ENCODE data around the gene TNFRSF9.
A peak's percentile ranks its signal among the peaks of the same experiment; 100 is the strongest.
"Not testable (repeated sequence)": the region's sequence is repeated elsewhere in the genome, so short reads cannot be mapped to it uniquely, and the experiment has no call there.

The TNFRSF9 gene

DNA sequence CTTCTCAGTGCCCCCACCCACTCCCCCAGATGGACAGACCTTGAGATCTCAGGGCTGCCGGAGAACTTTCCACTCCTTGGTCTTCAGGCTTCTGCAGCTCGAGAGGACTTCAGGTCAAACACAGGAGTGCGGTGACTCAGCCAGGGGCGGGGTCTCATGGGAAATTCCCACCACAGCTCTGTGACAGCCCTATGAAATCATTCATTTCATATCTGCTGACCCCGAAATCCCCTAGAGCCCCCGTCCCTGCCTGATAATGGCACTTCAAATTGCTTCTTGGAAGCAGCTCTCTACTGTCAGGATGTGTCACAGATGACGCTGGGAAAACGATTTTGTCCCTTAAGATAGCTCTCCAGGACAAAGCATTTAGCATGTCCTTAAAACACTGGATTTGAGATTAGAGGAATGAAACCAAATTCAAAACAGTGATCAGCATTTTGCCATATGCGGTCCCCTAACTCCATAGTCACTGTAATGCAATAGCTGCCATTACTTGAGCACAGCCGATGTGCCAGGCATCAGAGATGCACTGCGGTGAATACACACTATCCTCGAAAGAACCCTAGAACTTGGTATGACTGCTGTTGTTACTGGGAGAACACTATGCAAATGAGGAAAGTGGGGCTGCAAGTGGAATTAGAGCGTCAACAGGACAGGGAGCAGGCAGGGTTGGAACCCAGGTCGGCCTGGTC is at the start of gene TNFRSF9:
Gene TNFRSF9, minus strand, starts transcription at position 95 of the 692 bp plus-strand sequence. CDS start 845 bp downstream, outside the sequence.
- DNase-seq: no peak

DNA sequence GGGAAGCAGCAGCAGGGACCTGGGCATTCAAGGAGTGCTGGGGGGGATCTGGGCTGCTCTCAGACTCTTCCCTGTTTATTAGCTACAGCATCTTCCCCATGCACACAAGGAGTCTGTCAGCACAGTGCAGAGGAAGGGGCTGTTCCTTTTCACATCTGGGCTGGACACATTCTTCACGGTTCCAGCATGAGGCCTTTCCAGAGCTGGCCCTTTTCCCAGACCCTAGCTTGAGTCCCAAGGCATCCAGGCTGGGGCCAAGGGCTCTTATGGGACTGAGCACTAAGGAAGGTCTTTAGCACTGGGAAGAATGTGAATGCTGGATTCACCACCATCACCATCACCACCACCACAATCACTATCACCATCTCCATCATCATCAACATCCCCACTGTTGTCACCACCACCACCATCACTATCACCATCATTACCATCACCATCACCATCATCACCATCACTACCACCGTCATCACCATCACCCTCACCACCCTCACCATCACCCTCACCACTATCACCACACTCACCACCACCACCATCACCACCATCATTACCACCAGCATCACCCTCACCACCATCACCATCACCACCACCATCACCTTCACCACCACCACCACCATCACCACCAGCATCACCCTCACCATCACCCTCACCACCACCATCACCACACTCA is 49.3 kb upstream of the TNFRSF9 start:
- no peak for DNase-seq

DNA sequence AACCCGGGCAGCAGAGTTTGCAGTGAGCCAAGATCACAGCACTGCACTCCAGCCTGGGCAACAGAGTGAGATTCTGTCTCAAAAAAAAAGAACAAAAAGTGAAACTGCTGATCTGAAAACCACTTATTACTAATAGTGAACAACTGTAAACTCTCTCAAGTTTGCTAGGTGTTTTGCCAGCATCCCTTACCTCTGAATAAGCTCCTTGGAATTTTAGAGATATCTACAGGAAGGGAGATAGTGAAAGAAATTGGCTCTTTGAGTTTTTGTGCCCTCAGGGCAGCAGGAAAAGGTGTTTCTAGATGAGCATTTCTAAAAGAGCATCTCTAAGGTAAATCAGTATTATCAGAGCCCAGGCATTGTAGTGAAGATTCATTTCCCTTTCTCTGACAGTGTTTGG is 47.9 kb upstream of the TNFRSF9 start:
- no peak for DNase-seq

DNA sequence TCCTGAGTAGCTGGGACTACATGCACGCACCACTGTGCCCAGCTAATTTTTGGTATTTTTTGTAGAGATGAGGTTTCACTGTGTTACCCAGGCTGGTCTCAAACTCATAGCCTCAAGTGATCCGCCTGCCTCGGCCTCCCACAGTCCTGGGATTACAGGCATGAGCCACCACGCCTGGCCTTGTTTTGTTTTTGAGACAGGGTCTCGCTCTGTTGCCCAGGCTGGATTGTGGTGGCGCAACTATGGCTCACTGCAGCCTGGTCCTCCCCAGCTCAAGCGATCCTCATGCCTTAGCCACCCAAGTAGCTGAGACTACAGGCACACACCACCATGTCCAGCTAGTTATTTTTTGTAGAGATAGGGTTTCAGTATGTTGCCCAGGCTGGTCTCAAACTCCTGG is 46.9 kb upstream of the TNFRSF9 start:
- DNase-seq: no peak

DNA sequence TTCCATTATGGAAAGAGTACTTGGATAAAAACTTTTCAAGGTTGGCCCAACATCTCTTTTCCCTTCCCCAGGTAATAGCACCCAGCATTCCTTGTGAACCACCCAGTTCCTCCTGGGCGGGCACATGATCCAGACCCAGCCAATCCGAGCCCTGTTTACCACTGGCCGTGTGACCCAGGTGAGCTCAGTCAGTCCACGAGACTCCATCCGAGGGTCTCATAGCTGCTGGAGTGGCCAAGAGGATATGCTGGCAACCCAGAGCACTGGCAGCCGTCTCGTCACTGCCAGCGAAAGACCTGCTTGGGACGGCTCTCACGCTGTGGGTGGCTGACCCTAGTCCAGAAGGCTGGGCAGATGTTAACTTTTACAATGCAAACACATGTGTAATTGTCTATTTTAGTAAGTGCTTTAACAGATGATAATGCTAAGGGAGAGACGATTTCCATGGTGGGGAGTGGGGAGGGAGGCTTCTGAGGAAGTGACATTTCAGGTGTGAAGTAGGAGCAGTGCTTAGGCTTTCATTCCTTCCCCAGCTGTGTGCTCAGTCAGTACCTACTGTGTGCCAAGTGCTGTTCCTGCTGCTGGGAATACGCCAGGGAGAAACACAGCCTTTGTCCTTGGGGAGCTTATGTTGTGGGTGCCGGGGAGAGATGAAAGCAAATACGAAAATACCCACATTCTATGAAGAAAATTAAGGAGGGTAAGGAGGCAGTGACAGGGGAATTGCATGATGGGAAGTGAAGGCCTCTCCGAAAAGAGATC is 45.4 kb upstream of the TNFRSF9 start:
- DNase-seq: no peak

DNA sequence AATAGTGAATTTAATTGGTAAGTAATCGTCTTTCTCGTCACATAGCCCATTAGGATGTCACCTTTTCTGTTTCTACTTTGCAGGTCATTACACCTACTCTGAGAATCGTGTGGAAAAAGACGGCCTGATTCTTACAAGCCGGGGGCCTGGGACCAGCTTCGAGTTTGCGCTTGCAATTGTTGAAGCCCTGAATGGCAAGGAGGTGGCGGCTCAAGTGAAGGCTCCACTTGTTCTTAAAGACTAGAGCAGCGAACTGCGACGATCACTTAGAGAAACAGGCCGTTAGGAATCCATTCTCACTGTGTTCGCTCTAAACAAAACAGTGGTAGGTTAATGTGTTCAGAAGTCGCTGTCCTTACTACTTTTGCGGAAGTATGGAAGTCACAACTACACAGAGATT is 44.2 kb upstream of the TNFRSF9 start:
- DNase-seq: no peak

DNA sequence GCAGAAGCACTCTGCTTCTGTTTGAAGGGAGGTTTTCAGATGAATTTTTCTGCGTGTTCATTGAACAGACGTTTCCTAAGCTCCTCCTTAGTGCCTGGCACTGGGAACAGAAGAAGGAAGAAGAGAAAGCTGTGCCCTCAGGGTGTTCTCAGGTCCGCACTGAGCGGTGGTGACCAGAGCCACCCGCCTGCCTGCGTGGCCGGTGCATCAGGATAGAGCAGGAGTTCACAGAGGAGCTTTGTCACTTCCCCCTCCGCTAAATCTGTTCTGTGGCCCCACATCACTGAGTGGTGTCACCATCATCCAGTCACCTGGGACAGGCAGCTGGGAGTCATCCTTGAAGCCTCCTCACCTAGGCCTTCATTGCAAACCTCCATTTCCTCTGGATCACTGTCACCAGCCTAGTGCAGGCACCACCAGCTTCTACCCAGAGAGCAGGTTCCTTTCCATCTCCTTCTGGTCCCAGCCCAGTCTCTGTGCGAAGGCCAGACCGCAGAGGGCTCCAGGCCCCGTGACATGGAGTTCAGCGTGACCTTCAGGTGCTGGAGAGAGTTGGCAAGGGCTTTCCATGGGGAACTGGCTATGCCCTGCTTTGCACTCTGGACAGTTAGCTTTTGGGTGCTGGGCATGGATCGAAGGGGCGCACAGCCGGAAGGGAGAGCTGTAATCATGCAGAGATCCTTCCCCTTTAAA is 42.6 kb upstream of the TNFRSF9 start:
- DNase-seq: no peak

DNA sequence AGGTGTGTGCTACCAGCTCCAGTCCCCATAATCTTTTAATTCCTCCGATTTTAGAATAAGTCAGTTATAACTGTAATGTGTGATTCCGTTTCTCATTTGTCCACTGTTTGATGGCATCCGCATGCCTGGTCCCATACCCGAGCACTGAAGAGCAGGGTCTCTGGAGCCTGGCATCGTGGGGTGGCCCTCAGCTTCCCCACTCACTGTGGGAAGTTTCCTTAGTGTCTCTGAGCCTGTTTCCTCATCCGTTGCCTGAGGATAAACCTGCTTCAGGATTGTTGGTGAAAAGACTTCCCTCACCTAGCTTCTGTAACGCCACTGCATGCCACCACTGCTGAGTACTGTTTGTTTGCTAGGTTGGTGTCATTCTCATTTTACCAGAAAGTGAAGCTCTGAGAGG is 40.3 kb upstream of the TNFRSF9 start:
- DNase-seq: no peak

DNA sequence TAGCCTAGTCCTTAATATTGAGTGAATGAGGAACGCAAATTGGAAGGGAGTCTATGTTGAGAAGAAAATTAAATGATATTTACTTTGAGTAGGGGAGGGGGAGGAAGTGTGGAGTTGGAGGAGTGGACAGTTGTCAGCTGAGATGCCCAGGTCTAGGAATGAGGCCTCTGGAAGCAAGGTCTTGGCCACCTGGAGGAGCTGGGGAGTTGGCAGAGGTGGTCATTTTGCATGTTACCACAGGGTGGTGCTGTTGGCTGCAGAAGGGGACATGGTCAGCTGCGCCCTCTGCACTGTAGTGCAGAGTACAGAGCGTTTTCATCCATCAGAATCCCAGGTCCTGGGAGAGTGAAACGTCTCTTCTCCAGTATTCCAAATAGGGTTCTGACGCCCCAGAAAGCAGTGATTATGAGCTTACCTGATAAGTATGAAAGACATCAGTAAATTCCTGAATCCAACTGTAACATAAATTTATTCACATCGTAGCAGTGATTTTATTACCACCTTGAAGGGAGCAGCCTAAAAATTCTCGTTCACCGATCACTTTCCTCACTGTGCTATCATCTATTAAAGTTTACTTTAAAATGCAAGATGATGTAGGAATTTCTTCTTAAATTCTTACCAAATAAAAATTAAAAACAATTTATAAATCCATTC is 34.7 kb upstream of the TNFRSF9 start:
- no peak for DNase-seq

DNA sequence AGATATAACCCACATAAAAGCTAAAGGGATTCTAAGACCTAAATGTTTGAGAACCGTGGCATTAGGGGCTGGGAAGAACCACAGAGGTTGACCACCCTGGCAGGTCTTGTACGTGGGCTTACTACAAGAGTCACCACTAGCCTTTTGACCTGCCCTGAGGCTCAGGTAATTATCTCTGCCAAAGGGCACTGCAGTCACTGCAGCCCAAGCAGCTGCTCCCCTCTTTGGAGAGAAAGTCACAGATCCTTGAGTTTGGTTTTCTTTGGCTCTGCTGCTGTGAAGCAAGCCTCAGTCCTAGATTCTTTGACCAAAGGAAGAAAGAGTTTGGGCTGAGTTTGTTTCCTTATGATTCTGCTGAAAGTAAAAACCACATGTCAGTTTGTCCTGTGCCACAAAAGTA is 32.4 kb upstream of the TNFRSF9 start:
- DNase-seq: no peak

DNA sequence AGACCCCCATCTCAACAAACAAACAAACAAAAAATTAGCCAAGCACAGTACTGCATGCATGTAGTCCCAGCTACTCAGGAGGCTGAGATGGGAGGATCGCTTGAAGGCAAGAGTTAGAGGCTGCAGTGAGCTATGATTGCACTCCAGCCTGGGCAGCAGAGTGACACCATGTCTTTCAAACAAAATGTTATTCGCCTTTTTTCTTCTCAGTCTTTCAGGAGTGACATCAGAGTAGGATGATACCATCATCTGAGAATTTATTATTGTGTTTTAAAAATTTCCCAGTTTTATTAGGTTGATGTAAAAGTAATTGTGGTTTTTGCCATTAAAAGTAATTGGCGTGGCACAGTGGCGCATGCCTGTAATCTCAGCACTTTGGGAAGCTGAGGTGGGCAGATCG is 31.6 kb upstream of the TNFRSF9 start:
- DNase-seq: no peak

DNA sequence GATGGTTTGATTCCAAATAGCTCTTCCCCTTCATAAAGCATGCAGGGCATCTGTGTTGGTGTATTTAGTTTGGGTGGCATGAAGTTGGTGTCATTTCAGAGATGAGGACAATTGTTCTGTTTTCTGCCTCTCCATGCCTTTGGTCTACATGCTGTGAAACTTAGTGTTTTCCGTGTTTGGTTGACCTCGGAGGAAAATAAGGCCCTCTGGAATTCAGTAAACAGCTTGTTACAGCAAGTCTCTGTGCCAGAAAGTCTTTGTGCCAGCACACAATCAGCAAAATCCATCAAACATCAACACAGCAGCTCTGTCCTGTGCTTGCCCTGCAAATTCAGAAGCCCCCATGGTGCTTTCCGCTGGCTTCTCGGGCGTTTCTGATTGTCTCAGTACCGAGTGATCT is 30.4 kb upstream of the TNFRSF9 start:
- no peak for DNase-seq

DNA sequence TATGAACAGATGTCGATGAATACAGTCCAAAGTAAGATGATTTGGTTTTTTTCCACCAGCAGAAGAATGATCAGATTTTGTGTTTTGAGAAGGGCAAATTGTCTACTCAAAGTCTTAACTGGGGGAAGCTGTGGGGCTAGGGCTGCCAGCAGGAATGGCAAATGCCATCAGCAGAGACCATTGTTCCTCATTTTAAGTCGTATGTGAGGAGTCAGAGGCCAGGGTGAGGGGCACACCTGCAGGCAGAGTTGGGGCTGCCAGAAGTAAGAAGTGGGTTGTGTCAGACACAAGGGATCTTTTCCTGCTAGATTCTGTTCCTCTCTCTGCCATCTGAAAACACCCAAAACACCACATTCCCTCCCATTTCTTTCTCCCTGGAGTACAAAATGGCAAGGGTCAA is 29.6 kb upstream of the TNFRSF9 start:
- no peak for DNase-seq

DNA sequence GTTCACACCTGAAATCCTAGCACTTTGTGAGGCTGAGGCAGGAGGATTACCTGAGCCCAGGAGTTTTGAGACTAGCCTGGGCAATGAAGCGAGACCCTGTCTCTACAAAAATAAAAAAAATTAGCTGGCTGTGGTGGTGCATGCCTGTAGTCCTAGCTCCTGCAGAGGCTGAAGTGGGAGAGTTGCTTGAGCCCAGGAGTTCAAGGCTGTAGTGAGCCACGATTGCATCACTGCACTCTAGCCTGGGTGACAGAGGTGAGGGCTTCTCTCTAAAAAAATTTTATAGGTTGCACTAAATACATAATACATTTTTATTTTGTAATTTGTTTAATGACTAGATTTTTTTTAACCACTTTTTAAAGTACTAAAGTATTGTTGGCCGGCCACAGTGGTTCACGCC is 27.0 kb upstream of the TNFRSF9 start:
- no peak for DNase-seq

DNA sequence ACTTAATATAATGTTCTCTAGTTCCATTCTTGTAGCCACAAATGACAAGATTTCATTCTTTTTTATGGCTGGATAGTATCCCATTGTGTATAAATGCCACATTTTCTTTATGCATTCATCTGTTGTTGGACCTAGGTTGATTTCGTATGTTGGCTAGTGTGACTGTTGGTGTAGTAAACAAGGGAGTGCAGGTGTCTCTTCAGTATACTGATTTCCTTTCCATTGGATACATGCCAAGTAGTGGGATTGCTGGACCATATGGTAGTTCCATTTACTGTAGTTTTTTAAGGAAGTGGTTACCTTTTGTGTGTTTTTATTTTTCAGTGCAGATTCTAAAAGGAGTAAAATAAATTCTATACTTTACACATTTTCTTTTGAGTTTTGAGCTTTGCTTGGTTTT is 26.6 kb upstream of the TNFRSF9 start:
- DNase-seq: no peak

DNA sequence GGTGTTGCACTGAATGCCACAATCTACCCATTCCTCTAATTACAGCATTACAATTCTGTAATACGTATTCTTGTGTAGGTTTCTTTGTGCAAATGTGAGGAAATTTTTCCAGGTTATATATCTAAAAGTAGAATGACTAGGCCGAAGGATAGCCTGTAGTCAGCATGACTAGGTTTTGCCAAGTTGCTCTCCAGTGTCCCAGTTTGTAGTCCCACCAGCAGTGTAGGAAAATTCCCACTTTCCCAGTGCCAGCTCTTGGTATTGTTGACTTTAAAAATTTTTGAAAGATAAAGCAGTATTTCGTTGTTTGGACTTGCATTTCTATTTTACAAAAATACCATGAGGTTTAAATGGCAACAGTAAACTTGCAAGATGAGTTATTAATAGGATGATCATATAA is 23.8 kb upstream of the TNFRSF9 start:
- no peak for DNase-seq

DNA sequence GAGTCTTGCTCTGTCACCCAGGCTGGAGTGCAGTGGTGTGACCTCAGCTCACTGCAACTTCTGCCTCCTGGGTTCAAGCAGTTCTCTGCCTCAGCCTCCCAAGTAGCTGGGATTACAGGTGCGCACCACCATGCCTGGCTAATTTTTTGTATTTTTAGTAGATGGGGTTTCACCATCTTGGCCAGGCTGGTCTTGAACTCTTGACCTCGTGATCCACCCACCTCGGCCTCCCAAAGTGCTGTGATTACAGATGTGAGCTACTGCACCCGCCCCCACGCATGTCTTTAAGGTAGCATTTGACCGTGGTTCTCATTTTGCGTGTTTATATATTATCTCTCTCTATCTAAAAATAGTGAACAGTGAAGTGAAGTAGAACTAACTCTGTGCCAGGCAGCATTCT is 23.2 kb upstream of the TNFRSF9 start:
- not testable (repeated sequence) for DNase-seq

DNA sequence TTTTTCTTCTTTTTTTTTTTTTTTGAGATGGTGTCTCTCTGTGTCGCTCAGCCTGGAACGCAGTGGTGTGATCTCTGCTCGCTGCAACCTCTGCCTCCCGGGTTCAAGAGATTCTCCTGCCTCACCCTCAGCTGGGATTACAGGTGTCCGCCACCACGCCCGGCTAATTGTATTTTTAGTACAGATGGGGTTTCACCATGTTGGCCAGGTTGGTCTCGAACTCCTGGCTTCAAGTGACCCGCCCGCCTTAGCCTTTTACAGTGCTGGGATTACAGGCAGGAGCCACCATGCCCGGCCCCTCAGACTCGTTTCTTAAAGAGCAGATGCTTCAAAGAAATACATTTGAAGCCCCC is 22.7 kb upstream of the TNFRSF9 start:
- DNase-seq: not testable (repeated sequence)

DNA sequence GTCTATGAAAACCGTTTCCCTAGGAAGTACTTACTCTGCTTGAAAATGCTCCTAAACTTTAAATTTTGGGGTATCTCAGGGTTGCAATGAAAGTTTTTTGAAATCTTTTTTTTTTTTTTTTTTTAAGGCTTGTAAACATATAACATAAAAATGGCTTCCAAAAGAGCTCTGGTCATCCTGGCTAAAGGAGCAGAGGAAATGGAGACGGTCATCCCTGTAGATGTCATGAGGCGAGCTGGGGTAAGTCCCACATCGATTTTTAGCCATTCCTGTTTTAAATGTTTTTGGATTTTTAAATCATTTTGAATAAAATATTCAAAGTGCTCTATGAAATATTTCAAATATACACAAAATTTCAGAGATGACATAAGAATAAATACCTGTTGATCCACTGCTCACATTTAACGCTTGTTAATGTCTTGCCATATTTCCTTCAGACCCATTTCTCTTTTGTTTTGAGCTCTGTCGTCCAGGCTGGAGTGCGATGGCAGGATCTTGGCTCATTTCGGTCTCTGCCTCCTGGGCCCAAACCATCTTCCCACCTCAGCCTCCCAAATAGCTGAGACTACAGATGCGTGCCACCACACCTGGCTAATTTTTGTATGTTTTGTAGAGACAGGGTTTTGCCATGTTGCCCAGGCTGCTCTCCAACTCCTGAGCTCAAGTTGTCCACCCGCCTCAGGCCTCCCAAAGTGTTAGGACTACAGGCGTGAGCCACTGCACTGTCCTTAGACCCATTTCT is 22.2 kb upstream of the TNFRSF9 start:
- DNase-seq: no peak

DNA sequence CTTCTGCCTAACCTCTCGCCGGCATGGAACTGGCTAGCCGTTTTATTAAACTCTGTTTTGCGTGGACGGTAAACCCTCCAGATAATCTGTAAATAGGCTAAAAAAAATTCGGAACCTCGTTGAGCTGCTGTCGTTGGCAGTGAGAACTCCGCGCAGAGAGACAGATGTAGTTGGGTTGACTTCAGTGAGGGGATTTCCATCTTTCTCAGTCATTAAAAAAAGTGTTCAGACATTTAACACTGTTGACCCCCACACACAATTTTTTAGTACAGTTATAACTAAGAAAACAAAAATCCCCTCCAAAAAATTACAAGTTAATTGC is 21.3 kb upstream of the TNFRSF9 start:
- DNase-seq: no peak

DNA sequence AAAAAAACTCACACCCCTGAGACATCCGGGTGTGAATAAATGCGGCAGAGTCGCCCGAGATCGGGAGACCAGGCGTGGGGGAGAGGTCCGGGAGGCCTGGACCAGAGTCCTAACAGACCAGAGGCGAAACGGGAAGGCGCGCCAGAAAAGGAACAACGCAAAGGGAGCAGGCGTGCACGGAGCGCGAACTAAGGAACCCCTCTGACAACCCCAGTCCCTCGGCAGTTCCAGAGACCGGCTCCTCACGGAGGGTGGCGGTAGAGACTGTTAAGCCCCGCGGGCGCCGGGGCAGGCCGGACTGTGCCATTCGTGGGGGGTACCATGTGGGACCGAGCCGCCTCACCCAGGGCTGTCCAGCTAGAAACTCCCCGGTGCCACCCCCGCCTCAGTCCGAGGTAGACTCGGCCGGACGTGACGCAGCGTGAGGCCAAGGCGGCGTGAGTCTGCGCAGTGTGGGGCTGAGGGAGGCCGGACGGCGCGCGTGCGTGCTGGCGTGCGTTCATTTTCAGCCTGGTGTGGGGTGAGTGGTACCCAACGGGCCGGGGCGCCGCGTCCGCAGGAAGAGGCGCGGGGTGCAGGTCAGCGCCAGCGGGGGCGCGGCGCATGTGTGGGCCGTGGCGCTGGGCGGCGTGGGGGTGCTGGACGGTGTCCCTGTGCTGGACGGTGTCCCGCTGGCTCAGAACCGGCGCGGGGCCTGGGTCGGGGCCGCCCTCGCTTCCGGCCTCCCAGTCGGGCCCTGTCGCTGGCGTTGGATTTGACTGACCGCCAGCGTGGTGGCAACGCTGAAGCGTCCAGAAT is 20.8 kb upstream of the TNFRSF9 start, which contains the start of gene PARK7:
Gene PARK7, plus strand, starts transcription at position 496 of the 798 bp plus-strand sequence. CDS start 1,075 bp downstream, outside the sequence.
- DNase-seq: peak; percentile 56

DNA sequence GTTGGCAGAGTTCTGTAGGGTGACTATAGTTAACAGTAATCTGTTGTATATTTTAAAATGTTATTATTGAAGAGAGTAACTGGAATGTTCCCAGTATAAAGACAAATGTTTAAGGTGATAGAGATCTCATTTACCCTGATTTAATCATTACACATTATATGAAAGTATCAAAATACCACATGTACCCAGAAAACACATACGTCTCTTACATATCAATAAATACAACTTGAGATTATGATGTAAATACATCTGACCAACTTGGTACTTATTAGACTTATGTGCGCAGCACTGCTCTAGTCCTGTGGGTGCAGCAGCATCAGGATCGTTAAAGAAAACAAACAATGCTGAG is 20.2 kb upstream of the TNFRSF9 start:
- DNase-seq: no peak
